Body of pancreas (tissue), 4 donors: ENCODE data around the gene COL27A1.

Experiments
- CTCF ChIP-seq, 7 experiments: fragments of 450-650 bp in 4 of 7; fragments of 200-600 bp in 3 of 7; sonication (generic) in 3 of 7; IDR thresholded peaks; one replicate each; pipeline ENCODE4 v1.5.1; 2016 to 2019; ENCODE audit warnings: antibody characterized with exemption in 7 of 7
- POLR2A ChIP-seq, 3 donors: fragments of 450-650 bp; IDR thresholded peaks; one replicate each; pipeline ENCODE4 v1.6.1; 2016; ENCODE audit warnings: antibody characterized with exemption in 3 of 3, mild to moderate bottlenecking in 2 of 3

- TF ChIP-seq CTCF (IDR thresholded peaks at IDR 0.05) (no peak), POLR2A (IDR thresholded peaks at IDR 0.05) (no peak)
These were observed 14.5 kb upstream of the COL27A1 start for GRCh38 chr9:114140850-114141249.
